Measurements from ENCODE around the gene ZNF276.

The ZNF276 gene

GRCh38 chr16:89712274-89712781, 9.0 kb upstream of the ZNF276 start:
- Histone ChIP-seq H3K4me1 (ENCODE audit: insufficient read depth, low read length, severe bottlenecking) (peaks cover 8% of the 10 kb centered on the region), H3K9me3 (ENCODE audit: low read length) (no peaks in the 10 kb centered on the region), H3K4me2 (ENCODE audit: low read length) (peak overlapping the region; percentile 87), H3K36me3 (ENCODE audit: insufficient read depth, low read length) (peaks cover 30% of the 10 kb centered on the region), H3K79me2 (ENCODE audit: insufficient read depth, low read length) (no peaks in the 10 kb centered on the region), H4K20me1 (ENCODE audit: insufficient read depth, low read length) (no peaks in the 10 kb centered on the region), H3K27ac (ENCODE audit: low read depth, low read length, poor library complexity, severe bottlenecking) (no peak overlapping the region), H3K9ac (ENCODE audit: low read length) (peak overlapping the region; percentile 98), H3K27me3 (ENCODE audit: insufficient read depth, low read length) (0 out of 2 replicates have a peak, but pooled peaks cover 5% of the 10 kb centered on the region), H3K4me3 (ENCODE audit: low read depth, low read length, poor library complexity, severe bottlenecking) (peak overlapping the region; percentile 99), H2AFZ (ENCODE audit: low read length) (no peak overlapping the region), H3K9me2 (ENCODE audit: low read depth, low read length) (no peaks in the 10 kb centered on the region), H3F3A (ENCODE audit: insufficient read depth, low read length) (no peaks in the 10 kb centered on the region)
- TF ChIP-seq, protein P1, sequence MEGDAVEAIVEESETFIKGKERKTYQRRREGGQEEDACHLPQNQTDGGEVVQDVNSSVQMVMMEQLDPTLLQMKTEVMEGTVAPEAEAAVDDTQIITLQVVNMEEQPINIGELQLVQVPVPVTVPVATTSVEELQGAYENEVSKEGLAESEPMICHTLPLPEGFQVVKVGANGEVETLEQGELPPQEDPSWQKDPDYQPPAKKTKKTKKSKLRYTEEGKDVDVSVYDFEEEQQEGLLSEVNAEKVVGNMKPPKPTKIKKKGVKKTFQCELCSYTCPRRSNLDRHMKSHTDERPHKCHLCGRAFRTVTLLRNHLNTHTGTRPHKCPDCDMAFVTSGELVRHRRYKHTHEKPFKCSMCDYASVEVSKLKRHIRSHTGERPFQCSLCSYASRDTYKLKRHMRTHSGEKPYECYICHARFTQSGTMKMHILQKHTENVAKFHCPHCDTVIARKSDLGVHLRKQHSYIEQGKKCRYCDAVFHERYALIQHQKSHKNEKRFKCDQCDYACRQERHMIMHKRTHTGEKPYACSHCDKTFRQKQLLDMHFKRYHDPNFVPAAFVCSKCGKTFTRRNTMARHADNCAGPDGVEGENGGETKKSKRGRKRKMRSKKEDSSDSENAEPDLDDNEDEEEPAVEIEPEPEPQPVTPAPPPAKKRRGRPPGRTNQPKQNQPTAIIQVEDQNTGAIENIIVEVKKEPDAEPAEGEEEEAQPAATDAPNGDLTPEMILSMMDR (IDR thresholded peaks at IDR 0.05; ENCODE audit: low read length), result no peak
- TF ChIP-seq EZH2 (IDR thresholded peaks at IDR 0.05; ENCODE audit: borderline replicate concordance, low read length), result no peak

- H3K79me2 ChIP-seq (ENCODE audit: insufficient read depth, low read length), result no peaks in the 10 kb centered on the region
- TF ChIP-seq EZH2 (IDR thresholded peaks at IDR 0.05; ENCODE audit: borderline replicate concordance, low read length), result no peak
- TF ChIP-seq, protein P1 (IDR thresholded peaks at IDR 0.05; ENCODE audit: low read length), result no peak
- H3K36me3 ChIP-seq (ENCODE audit: insufficient read depth, low read length), result peaks cover 41% of the 10 kb centered on the region
- H3F3A ChIP-seq (ENCODE audit: insufficient read depth, low read length), result 0 out of 2 replicates have a peak, but pooled peaks cover 2% of the 10 kb centered on the region
- H3K4me1 ChIP-seq (ENCODE audit: insufficient read depth, low read length, severe bottlenecking), result peaks cover 17% of the 10 kb centered on the region
- no peaks in the 10 kb centered on the region for H3K27me3 ChIP-seq (ENCODE audit: insufficient read depth, low read length)
- no peak overlapping the region for H3K4me3 ChIP-seq (ENCODE audit: low read depth, low read length, poor library complexity, severe bottlenecking)
- no peaks in the 10 kb centered on the region for H4K20me1 ChIP-seq (ENCODE audit: insufficient read depth, low read length)
- H3K9me2 ChIP-seq (ENCODE audit: low read depth, low read length), result no peaks in the 10 kb centered on the region
- no peak overlapping the region for H2AFZ ChIP-seq (ENCODE audit: low read length)
- no peak overlapping the region for H3K4me2 ChIP-seq (ENCODE audit: low read length)
- H3K9me3 ChIP-seq (ENCODE audit: low read length), result no peaks in the 10 kb centered on the region
- no peak overlapping the region for H3K9ac ChIP-seq (ENCODE audit: low read length)
- H3K27ac ChIP-seq (ENCODE audit: low read depth, low read length, poor library complexity, severe bottlenecking), result no peak overlapping the region
Observed at GRCh38 chr16:89716493-89716892, 4.8 kb upstream of the ZNF276 start.

- no peaks in the 10 kb centered on the region for H3K27me3 ChIP-seq (ENCODE audit: insufficient read depth, low read length)
- H3K4me2 ChIP-seq (ENCODE audit: low read length), result no peak overlapping the region
- no peaks in the 10 kb centered on the region for H3K9me3 ChIP-seq (ENCODE audit: low read length)
- H3K4me1 ChIP-seq (ENCODE audit: insufficient read depth, low read length, severe bottlenecking), result peaks cover 17% of the 10 kb centered on the region
- H3F3A ChIP-seq (ENCODE audit: insufficient read depth, low read length), result 0 out of 2 replicates have a peak, but pooled peaks cover 2% of the 10 kb centered on the region
- H3K27ac ChIP-seq (ENCODE audit: low read depth, low read length, poor library complexity, severe bottlenecking), result no peak overlapping the region
- peaks cover 41% of the 10 kb centered on the region for H3K36me3 ChIP-seq (ENCODE audit: insufficient read depth, low read length)
- H3K79me2 ChIP-seq (ENCODE audit: insufficient read depth, low read length), result no peaks in the 10 kb centered on the region
- no peak overlapping the region for H3K9ac ChIP-seq (ENCODE audit: low read length)
- TF ChIP-seq, protein P1 (IDR thresholded peaks at IDR 0.05; ENCODE audit: low read length), result no peak
- TF ChIP-seq EZH2 (IDR thresholded peaks at IDR 0.05; ENCODE audit: borderline replicate concordance, low read length), result no peak
- no peak overlapping the region for H3K4me3 ChIP-seq (ENCODE audit: low read depth, low read length, poor library complexity, severe bottlenecking)
- H4K20me1 ChIP-seq (ENCODE audit: insufficient read depth, low read length), result no peaks in the 10 kb centered on the region
- H3K9me2 ChIP-seq (ENCODE audit: low read depth, low read length), result no peaks in the 10 kb centered on the region
- no peak overlapping the region for H2AFZ ChIP-seq (ENCODE audit: low read length)
Observed at GRCh38 chr16:89716916-89717687, 4.2 kb upstream of the ZNF276 start.

All from OCI-LY1 (cell line).